ENCODE measurements around the gene ELK4. TPM values are rescaled to one million over a fixed set of nuclear protein-coding genes. Genes with fewer than 3 reads are reported as not detected.

Gene ELK4
- total RNA-seq, 1 donor from 2014 or later = 57.1 TPM

- DNase-seq (ENCODE audit: low spot score) = no peak
- Mint-ChIP-seq H3K27ac (ENCODE audit: unreplicated experiment) (no peak overlapping the region), H3K9me3 (ENCODE audit: unreplicated experiment) (no peaks in the 10 kb centered on the region), H3K4me3 (ENCODE audit: unreplicated experiment) (no peak overlapping the region), H3K27me3 (ENCODE audit: unreplicated experiment) (peaks cover 8% of the 10 kb centered on the region), H3K4me1 (ENCODE audit: unreplicated experiment) (peaks cover 41% of the 10 kb centered on the region), H3K36me3 (ENCODE audit: low read depth, unreplicated experiment) (no peaks in the 10 kb centered on the region)
- TF ChIP-seq, protein P1, sequence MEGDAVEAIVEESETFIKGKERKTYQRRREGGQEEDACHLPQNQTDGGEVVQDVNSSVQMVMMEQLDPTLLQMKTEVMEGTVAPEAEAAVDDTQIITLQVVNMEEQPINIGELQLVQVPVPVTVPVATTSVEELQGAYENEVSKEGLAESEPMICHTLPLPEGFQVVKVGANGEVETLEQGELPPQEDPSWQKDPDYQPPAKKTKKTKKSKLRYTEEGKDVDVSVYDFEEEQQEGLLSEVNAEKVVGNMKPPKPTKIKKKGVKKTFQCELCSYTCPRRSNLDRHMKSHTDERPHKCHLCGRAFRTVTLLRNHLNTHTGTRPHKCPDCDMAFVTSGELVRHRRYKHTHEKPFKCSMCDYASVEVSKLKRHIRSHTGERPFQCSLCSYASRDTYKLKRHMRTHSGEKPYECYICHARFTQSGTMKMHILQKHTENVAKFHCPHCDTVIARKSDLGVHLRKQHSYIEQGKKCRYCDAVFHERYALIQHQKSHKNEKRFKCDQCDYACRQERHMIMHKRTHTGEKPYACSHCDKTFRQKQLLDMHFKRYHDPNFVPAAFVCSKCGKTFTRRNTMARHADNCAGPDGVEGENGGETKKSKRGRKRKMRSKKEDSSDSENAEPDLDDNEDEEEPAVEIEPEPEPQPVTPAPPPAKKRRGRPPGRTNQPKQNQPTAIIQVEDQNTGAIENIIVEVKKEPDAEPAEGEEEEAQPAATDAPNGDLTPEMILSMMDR (IDR thresholded peaks at IDR 0.05; ENCODE audit: unreplicated experiment) = no peak
These were observed 45.7 kb downstream of the ELK4 start for GRCh38 chr1:205585835-205586785.

DNA sequence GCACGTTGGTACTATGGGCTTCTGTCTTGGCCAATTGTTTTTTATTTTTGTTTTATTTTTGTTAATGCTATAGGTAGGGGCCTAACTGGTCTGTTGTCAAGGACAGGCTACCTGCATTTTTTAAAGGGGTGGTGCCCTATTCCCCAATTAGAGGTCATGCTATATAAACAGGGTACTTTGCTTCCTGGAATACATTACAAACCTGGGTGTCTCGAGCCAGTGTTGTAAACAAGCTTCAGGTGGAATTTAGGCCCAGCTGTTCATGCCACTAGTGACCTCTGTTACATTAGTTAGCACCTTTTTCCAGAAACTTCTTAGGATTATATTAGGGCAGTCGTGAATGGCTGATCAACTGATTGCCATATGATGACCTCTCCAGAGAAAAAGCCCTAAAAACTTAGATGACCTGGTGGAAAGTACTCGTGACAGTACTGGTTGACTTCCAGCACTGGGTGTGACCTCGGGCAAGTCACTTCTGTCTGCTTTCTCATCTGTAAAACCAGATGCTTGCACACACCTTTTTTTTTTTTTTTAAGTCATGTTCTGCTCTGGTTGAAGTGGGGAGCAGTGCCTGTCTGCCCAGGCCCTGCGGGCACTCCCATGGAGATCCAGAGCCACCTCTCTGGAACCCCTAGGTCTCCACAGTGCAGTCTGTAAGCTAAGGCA lies 46.5 kb downstream of the ELK4 start:
- DNase-seq (ENCODE audit: low spot score) = no peak
- Mint-ChIP-seq H3K36me3 (ENCODE audit: low read depth, unreplicated experiment) (no peaks in the 10 kb centered on the region), H3K27ac (ENCODE audit: unreplicated experiment) (no peak overlapping the region), H3K4me3 (ENCODE audit: unreplicated experiment) (no peak overlapping the region), H3K27me3 (ENCODE audit: unreplicated experiment) (peaks cover 7% of the 10 kb centered on the region), H3K9me3 (ENCODE audit: unreplicated experiment) (no peaks in the 10 kb centered on the region), H3K4me1 (ENCODE audit: unreplicated experiment) (peaks cover 40% of the 10 kb centered on the region)
- TF ChIP-seq, protein P1 (IDR thresholded peaks at IDR 0.05; ENCODE audit: unreplicated experiment) = no peak

GRCh38 chr1:205584732-205585131 lies 47.1 kb downstream of the ELK4 start:
- no peaks in the 10 kb centered on the region for H3K9me3 Mint-ChIP-seq (ENCODE audit: unreplicated experiment)
- peaks cover 7% of the 10 kb centered on the region for H3K27me3 Mint-ChIP-seq (ENCODE audit: unreplicated experiment)
- no peaks in the 10 kb centered on the region for H3K36me3 Mint-ChIP-seq (ENCODE audit: low read depth, unreplicated experiment)
- H3K27ac Mint-ChIP-seq (ENCODE audit: unreplicated experiment) = no peak overlapping the region
- H3K4me3 Mint-ChIP-seq (ENCODE audit: unreplicated experiment) = no peak overlapping the region
- no peak for DNase-seq (ENCODE audit: low spot score)
- peaks cover 34% of the 10 kb centered on the region for H3K4me1 Mint-ChIP-seq (ENCODE audit: unreplicated experiment)
- TF ChIP-seq, protein P1 (IDR thresholded peaks at IDR 0.05; ENCODE audit: unreplicated experiment) = peak; percentile 45

GRCh38 chr1:205583461-205584130 lies 48.2 kb downstream of the ELK4 start:
- Mint-ChIP-seq H3K27ac (ENCODE audit: unreplicated experiment) (peak overlapping the region; percentile 77), H3K4me3 (ENCODE audit: unreplicated experiment) (no peak overlapping the region), H3K36me3 (ENCODE audit: low read depth, unreplicated experiment) (no peaks in the 10 kb centered on the region), H3K9me3 (ENCODE audit: unreplicated experiment) (no peaks in the 10 kb centered on the region), H3K27me3 (ENCODE audit: unreplicated experiment) (peaks cover 7% of the 10 kb centered on the region), H3K4me1 (ENCODE audit: unreplicated experiment) (peaks cover 34% of the 10 kb centered on the region)
- TF ChIP-seq, protein P1 (IDR thresholded peaks at IDR 0.05; ENCODE audit: unreplicated experiment) = no peak
- DNase-seq (ENCODE audit: low spot score) = no peak

Data from endothelial cell (in vitro differentiated cells).